ENCODE data around the gene GAL3ST3. TPM values are rescaled to one million over a fixed set of nuclear protein-coding genes. Genes with fewer than 3 reads are reported as not detected.

The GAL3ST3 gene
- total and polyA plus RNA-seq, 7 donors = 0.03 to 0.36 TPM; not detected in 5

- WGBS, 3 donors = 53 to 60% (median 55%) methylated on average over 17 of the region's 17 CpGs
- peak; percentile 84 for TF ChIP-seq CTCF (IDR thresholded peaks at IDR 0.05)
- peak overlapping the region; percentile 93 for H3K4me3 ChIP-seq
- ATAC-seq (peak; percentile 52 to 72 (median 56)), DNase-seq (peak; percentile 67 to 79)
- peak overlapping the region; percentile 90 for H3K27ac ChIP-seq
- intact Hi-C loops (cut with DNase I) = no loop called here
- peaks cover 19% of the 10 kb centered on the region for H3K4me1 ChIP-seq
- H3K9me3 ChIP-seq = no peaks in the 10 kb centered on the region
- H3K27me3 ChIP-seq (ENCODE audit: insufficient read depth in 3 of 3, low read length in 2 of 3) = no peaks in the 10 kb centered on the region
- H3K36me3 ChIP-seq (ENCODE audit: insufficient read depth in 1 of 2, low read depth in 1 of 2) = peaks cover 11 to 64% of the 10 kb centered on the region in 2 donors
Measured at GRCh38 chr11:66068154-66068821, 19.3 kb upstream of the GAL3ST3 start.

DNA sequence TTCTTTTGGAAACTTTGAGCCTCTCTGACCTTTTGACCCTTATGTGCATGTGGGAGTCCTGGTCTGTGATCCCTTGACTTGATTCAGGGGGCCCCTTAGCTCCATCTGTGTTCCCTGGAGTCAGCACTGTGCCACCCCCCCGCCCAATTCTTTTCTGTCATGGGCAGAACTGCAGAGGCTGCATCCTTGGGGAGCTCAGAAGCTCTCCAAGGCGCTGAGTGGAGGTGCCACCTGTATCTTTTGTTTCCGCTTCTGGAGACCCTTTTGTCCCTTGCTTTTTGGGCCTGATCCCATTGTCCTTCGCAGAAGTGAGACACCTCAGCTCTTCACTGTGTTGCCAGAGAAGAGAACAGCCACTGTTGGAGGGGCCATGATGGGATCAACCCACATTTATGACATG, 18.7 kb upstream of the GAL3ST3 start:
- peak overlapping the region; percentile 90 for H3K27ac ChIP-seq
- no peak for TF ChIP-seq CTCF (IDR thresholded peaks at IDR 0.05)
- H3K27me3 ChIP-seq (ENCODE audit: insufficient read depth in 3 of 3, low read length in 2 of 3) = no peaks in the 10 kb centered on the region
- H3K4me3 ChIP-seq = no peak overlapping the region
- H3K9me3 ChIP-seq = no peaks in the 10 kb centered on the region
- no peak for ATAC-seq
- WGBS, 3 donors = 73 to 99% (median 83%) methylated on average over 4 of the region's 4 CpGs
- H3K4me1 ChIP-seq = peaks cover 19% of the 10 kb centered on the region
- intact Hi-C loops (cut with DNase I) = no loop called here
- peaks cover 13 to 65% of the 10 kb centered on the region in 2 donors for H3K36me3 ChIP-seq (ENCODE audit: insufficient read depth in 1 of 2, low read depth in 1 of 2)
- DNase-seq = no peak

DNA sequence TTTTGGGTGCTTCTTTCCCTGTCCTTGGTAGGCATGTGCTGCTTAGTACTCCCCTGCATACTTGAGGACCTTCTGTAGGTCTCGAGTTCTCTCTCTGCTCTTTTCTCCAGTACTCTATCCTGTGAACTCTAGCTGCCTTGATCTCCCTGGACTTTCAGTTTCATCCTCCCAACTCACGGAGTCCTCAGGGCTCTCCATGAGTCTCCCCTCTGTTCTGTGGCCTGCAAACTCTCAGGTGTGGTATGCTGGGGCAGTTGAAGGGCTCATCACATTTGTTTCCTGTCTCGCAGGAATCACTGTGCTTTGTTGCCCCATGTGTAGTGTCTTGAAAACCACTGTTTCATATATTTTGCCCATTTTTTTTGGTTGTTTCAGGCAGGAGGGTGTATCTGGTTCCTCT, 17.8 kb upstream of the GAL3ST3 start:
- Histone ChIP-seq H3K4me1 (peaks cover 19% of the 10 kb centered on the region), H3K27ac (no peak overlapping the region), H3K36me3 (ENCODE audit: insufficient read depth in 1 of 2, low read depth in 1 of 2) (peaks cover 14 to 74% of the 10 kb centered on the region in 2 donors), H3K9me3 (no peaks in the 10 kb centered on the region), H3K27me3 (ENCODE audit: insufficient read depth in 3 of 3, low read length in 2 of 3) (no peaks in the 10 kb centered on the region), H3K4me3 (no peak overlapping the region)
- DNase-seq = no peak
- ATAC-seq = no peak
- intact Hi-C loops (cut with DNase I) = no loop called here
- TF ChIP-seq CTCF (IDR thresholded peaks at IDR 0.05) = no peak
- WGBS, 3 donors = 79 to 88% (median 85%) methylated on average over 3 of the region's 3 CpGs

GRCh38 chr11:66064571-66064970, 15.6 kb upstream of the GAL3ST3 start:
- Histone ChIP-seq H3K9me3 (no peaks in the 10 kb centered on the region), H3K27me3 (ENCODE audit: insufficient read depth in 3 of 3, low read length in 2 of 3) (no peaks in the 10 kb centered on the region), H3K36me3 (ENCODE audit: insufficient read depth in 1 of 2, low read depth in 1 of 2) (peaks cover 27 to 96% of the 10 kb centered on the region in 2 donors), H3K27ac (no peak overlapping the region), H3K4me3 (no peak overlapping the region), H3K4me1 (peaks cover 18% of the 10 kb centered on the region)
- intact Hi-C loops (cut with DNase I) = no loop called here
- ATAC-seq = no peak
- 96 to 100% (median 98%) methylated on average over 1 of the region's 1 CpG for WGBS, 3 donors
- no peak for TF ChIP-seq CTCF (IDR thresholded peaks at IDR 0.05)
- DNase-seq = no peak

DNA sequence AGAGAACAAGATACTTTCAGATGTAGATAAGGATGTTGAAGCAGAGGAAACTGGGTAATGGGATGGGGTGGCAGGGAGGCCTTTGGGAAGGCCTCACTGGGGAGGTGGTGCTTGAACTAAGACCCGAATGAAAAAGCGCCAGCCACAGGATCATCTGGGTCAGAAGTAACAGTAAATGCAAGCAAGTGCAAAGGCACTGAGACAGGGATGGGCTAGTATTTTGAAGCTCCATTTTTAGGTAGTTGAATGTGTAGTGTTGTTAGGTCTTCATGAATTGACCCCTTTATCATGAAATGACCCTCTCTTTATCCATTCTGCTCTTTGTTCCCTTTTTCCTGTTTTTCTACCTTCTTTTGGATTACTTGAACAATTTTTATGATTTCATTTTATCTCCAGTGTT, 14.9 kb upstream of the GAL3ST3 start:
- no peak overlapping the region for H3K4me3 ChIP-seq
- peaks cover 11% of the 10 kb centered on the region for H3K4me1 ChIP-seq
- intact Hi-C loops (cut with DNase I) = no loop called here
- H3K27me3 ChIP-seq (ENCODE audit: insufficient read depth in 3 of 3, low read length in 2 of 3) = no peaks in the 10 kb centered on the region
- no peak overlapping the region for H3K27ac ChIP-seq
- H3K9me3 ChIP-seq = no peaks in the 10 kb centered on the region
- peaks cover 32 to 100% of the 10 kb centered on the region in 2 donors for H3K36me3 ChIP-seq (ENCODE audit: insufficient read depth in 1 of 2, low read depth in 1 of 2)
- no peak for TF ChIP-seq CTCF (IDR thresholded peaks at IDR 0.05)
- 97 to 100% (median 100%) methylated on average over 2 of the region's 2 CpGs for WGBS, 3 donors
- DNase-seq (no peak), ATAC-seq (no peak)
